Breast epithelium (tissue), 4 donors: ENCODE data around the gene FAT4. TPM values are rescaled to one million over a fixed set of nuclear protein-coding genes. Genes with fewer than 3 reads are reported as not detected.
A peak's percentile ranks its signal among the peaks of the same experiment; 100 is the strongest.

Experiments used
- DNase-seq, 2 donors: peaks; one replicate each; pipeline ENCODE4 v3.0.0-alpha.2; 2019; ENCODE audit warnings: low spot score in 2 of 2
- H3K27ac ChIP-seq, 2 donors: fragments of 200-600 bp; sonication (generic) in 1 of 2; one replicate each; pipeline ENCODE4 v1.5.1; 2016 to 2019; ENCODE audit warnings: mild to moderate bottlenecking in 1 of 2
- H3K27me3 ChIP-seq, 2 donors: fragments of 200-600 bp; sonication (generic) in 1 of 2; one replicate each; pipeline versions ENCODE4 v1.5.1 to v1.6.0; 2017 to 2019; ENCODE audit warnings: control low read depth in 1 of 2, mild to moderate bottlenecking in 1 of 2
- H3K36me3 ChIP-seq: fragments of 200-600 bp; one replicate; pipeline ENCODE4 v1.5.1; 2019
- H3K4me1 ChIP-seq, 2 donors: fragments of 200-600 bp; sonication (generic); one replicate each; pipeline ENCODE4 v1.5.1; 2016 to 2019; ENCODE audit warnings: control low read depth in 1 of 2
- H3K4me3 ChIP-seq, 3 donors: fragments of 200-600 bp; sonication (generic); 1 replicate in 2 of 3; 2 replicates in 1 of 3; pipeline ENCODE4 v1.5.1; 2016 to 2019; ENCODE audit warnings: mild to moderate bottlenecking in 3 of 3, moderate library complexity in 2 of 3
- H3K9me3 ChIP-seq, 2 donors: fragments of 200-600 bp; sonication (generic) in 1 of 2; one replicate each; pipeline ENCODE4 v1.5.1; 2016 to 2019; ENCODE audit warnings: control low read depth in 1 of 2
- CTCF ChIP-seq, 3 donors: fragments of 450-650 bp; IDR thresholded peaks; one replicate each; pipeline ENCODE4 v1.5.1; 2016 to 2017; ENCODE audit warnings: antibody characterized with exemption in 3 of 3, mild to moderate bottlenecking in 3 of 3, moderate library complexity in 3 of 3
- POLR2A ChIP-seq: fragments of 450-650 bp; IDR thresholded peaks from one replicate; pipeline ENCODE4 v1.6.1; 2016; ENCODE audit warnings: antibody characterized with exemption, mild to moderate bottlenecking, moderate library complexity
- POLR2AphosphoS5 ChIP-seq, 3 donors: sonication (generic); formaldehyde crosslinking; IDR thresholded peaks; one replicate each; pipeline ENCODE4 v1.6.1; 2017; ENCODE audit warnings: antibody characterized with exemption in 3 of 3
- intact Hi-C: fragments of 100-400 bp; cut with DNase I; formaldehyde crosslinking; loops from one replicate; pipeline ENCODE4 v1.15.1; 2023; ENCODE audit warnings: low total_unique reads
- total RNA-seq, 3 donors: library from RNA; depleted of rRNA; stranded (reverse); fragments of >200 nt; gene quantifications; one replicate each; pipeline ENCODE4 v1.1.0, GENCODE V29; 2016

The FAT4 gene
- total RNA-seq, 3 donors from 2014 or later = 10.7 to 25.1 (median 13.4) TPM

GRCh38 chr4:125313989-125314667 is 627 bp upstream of the FAT4 start:
- Histone ChIP-seq H3K27me3 (peaks cover 0 to 12% of the 10 kb centered on the region in 2 donors), H3K4me3 (peak overlapping the region; percentile 77 to 88 (median 81)), H3K27ac (peak overlapping the region in 1 of 2 donors; percentile 75), H3K36me3 (no peaks in the 10 kb centered on the region), H3K4me1 (peaks cover 5 to 7% of the 10 kb centered on the region in 2 donors), H3K9me3 (no peaks in the 10 kb centered on the region)
- no peak for DNase-seq
- intact Hi-C loops = no loop called here
- no peak for TF ChIP-seq CTCF (IDR thresholded peaks at IDR 0.05)
- no peak for TF ChIP-seq POLR2AphosphoS5 (IDR thresholded peaks at IDR 0.05)
- no peak for TF ChIP-seq POLR2A

GRCh38 chr4:125315576-125316400 is 1.0 kb downstream of the FAT4 start:
- intact Hi-C loops = no loop called here
- H3K4me1 ChIP-seq = peaks cover 5 to 7% of the 10 kb centered on the region in 2 donors

GRCh38 chr4:125316401-125316790 is 1.6 kb downstream of the FAT4 start:
- Histone ChIP-seq H3K27me3 (peaks cover 0 to 12% of the 10 kb centered on the region in 2 donors), H3K4me3 (peak overlapping the region; percentile 77 to 88 (median 81)), H3K9me3 (no peaks in the 10 kb centered on the region), H3K4me1 (peaks cover 5 to 7% of the 10 kb centered on the region in 2 donors), H3K27ac (peak overlapping the region in 1 of 2 donors; percentile 91), H3K36me3 (no peaks in the 10 kb centered on the region)
- intact Hi-C loops = no loop called here
- DNase-seq = no peak
- TF ChIP-seq CTCF (IDR thresholded peaks at IDR 0.05) (no peak), POLR2A (no peak), POLR2AphosphoS5 (IDR thresholded peaks at IDR 0.05) (no peak)

More at GRCh38 chr4:125315576-125316400, 1.0 kb downstream of the FAT4 start:
- TF ChIP-seq CTCF (IDR thresholded peaks at IDR 0.05) = no peak
- TF ChIP-seq POLR2A = no peak
- TF ChIP-seq POLR2AphosphoS5 (IDR thresholded peaks at IDR 0.05) = no peak
- H3K27me3 ChIP-seq = peaks cover 0 to 12% of the 10 kb centered on the region in 2 donors
- H3K36me3 ChIP-seq = no peaks in the 10 kb centered on the region
- H3K4me3 ChIP-seq = peak overlapping the region; percentile 77 to 88 (median 81)
- no peak for DNase-seq
- peak overlapping the region; percentile 84 to 91 for H3K27ac ChIP-seq
- no peaks in the 10 kb centered on the region for H3K9me3 ChIP-seq

- no peaks in the 10 kb centered on the region for H3K9me3 ChIP-seq
- peak overlapping the region; percentile 77 to 88 (median 81) for H3K4me3 ChIP-seq
- TF ChIP-seq POLR2AphosphoS5 (IDR thresholded peaks at IDR 0.05) (no peak), POLR2A (no peak), CTCF (IDR thresholded peaks at IDR 0.05) (no peak)
- intact Hi-C loops = no loop called here
- no peak for DNase-seq
- H3K4me1 ChIP-seq = peaks cover 5 to 7% of the 10 kb centered on the region in 2 donors
- peak overlapping the region; percentile 30 to 91 for H3K27ac ChIP-seq
- H3K27me3 ChIP-seq = peaks cover 0 to 12% of the 10 kb centered on the region in 2 donors
- no peaks in the 10 kb centered on the region for H3K36me3 ChIP-seq
Measured at GRCh38 chr4:125316791-125317524, 2.2 kb downstream of the FAT4 start.
